ENCODE data around the gene USP49. TPM values are rescaled to one million over a fixed set of nuclear protein-coding genes. Genes with fewer than 3 reads are reported as not detected.

USP49 gene
- total and polyA plus RNA-seq, 12 donors: 0.58 to 2.0 (median 1.7) TPM

GRCh38 chr6:41787219-41787917, 107.8 kb downstream of the USP49 start, which contains the start of gene TOMM6:
TOMM6 (plus strand) TSS chr6:41787694; CDS start chr6:41787698, 4 bp downstream.
- Histone ChIP-seq H3K9me3 (no peaks in the 10 kb centered on the region), H3K36me3 (peaks cover 0 to 60% (median 13%) of the 10 kb centered on the region in 9 donors), H3K27ac (peak within 1 kb of the TSS; percentile 82 to 97 (median 94)), H3K4me1 (peaks cover 12 to 70% (median 46%) of the 10 kb centered on the region in 9 donors), H3K27me3 (no peaks in the 10 kb centered on the region), H3K4me3 (peak within 1 kb of the TSS; percentile 54 to 96 (median 80))
- peak; percentile 83 to 95 (median 90) for ATAC-seq
- WGBS, 2 donors: 0 to 1% methylated on average over 55 of the region's 55 CpGs
- peak; percentile 95 to 96 for DNase-seq
- peak; percentile 84 to 94 (median 91) for TF ChIP-seq CTCF (IDR thresholded peaks at IDR 0.05)
- intact Hi-C loops (cut with DNase I): loop anchor here in 7 of 10 donors (1.0 to 10.0 kb wide), 10 partner anchors 59 to 427 kb away; partner anchors contain the start of genes BYSL (in 7 of the 7), MED20 (in 7 of the 7), CCND3 (in 2 of the 7) and MRPS10 (in 2 of the 7)

GRCh38 chr6:41786451-41787218, 108.5 kb downstream of the USP49 start:
- TF ChIP-seq CTCF (IDR thresholded peaks at IDR 0.05): peak; percentile 78 to 96 (median 90)
- DNase-seq (peak; percentile 91 to 93), ATAC-seq (peak; percentile 88 to 95 (median 93))
- peak overlapping the region; percentile 82 to 97 (median 94) for H3K27ac ChIP-seq
- peak overlapping the region; percentile 54 to 96 (median 80) for H3K4me3 ChIP-seq
- no peaks in the 10 kb centered on the region for H3K27me3 ChIP-seq
- peaks cover 12 to 71% (median 49%) of the 10 kb centered on the region in 9 donors for H3K4me1 ChIP-seq
- WGBS, 2 donors: 1% methylated on average over 54 to 58 of the region's 58 CpGs
- H3K36me3 ChIP-seq: peaks cover 0 to 53% (median 7%) of the 10 kb centered on the region in 9 donors
- intact Hi-C loops (cut with DNase I): loop anchor here in 7 of 10 donors (1.0 to 10.0 kb wide), 10 partner anchors 60 to 428 kb away; partner anchors contain the start of genes BYSL (in 7 of the 7), MED20 (in 7 of the 7), CCND3 (in 2 of the 7) and MRPS10 (in 2 of the 7)
- no peaks in the 10 kb centered on the region for H3K9me3 ChIP-seq

- DNase-seq (peak in 1 of 2 donors; percentile 42), ATAC-seq (peak in 2 of 8 donors; percentile 4 to 23)
- peak overlapping the region in 9 of 10 donors; percentile 64 to 96 (median 83) for H3K4me3 ChIP-seq
- peak overlapping the region in 9 of 10 donors; percentile 90 to 97 (median 94) for H3K27ac ChIP-seq
- no peak for TF ChIP-seq CTCF (IDR thresholded peaks at IDR 0.05)
- H3K9me3 ChIP-seq: no peaks in the 10 kb centered on the region
- H3K27me3 ChIP-seq: no peaks in the 10 kb centered on the region
- H3K36me3 ChIP-seq: peaks cover 0 to 45% (median 7%) of the 10 kb centered on the region in 9 donors
- peaks cover 15 to 75% (median 57%) of the 10 kb centered on the region in 9 donors for H3K4me1 ChIP-seq
- intact Hi-C loops (cut with DNase I): loop anchor here in 7 of 10 donors (2.0 to 10.0 kb wide), 9 partner anchors 61 to 429 kb away; partner anchors contain the start of genes BYSL (in 6 of the 7), MED20 (in 6 of the 7), CCND3 (in 2 of the 7) and MRPS10 (in 2 of the 7)
- WGBS, 2 donors: 18 to 27% methylated on average over 22 to 29 of the region's 29 CpGs
Observed at GRCh38 chr6:41785689-41786450, 109.3 kb downstream of the USP49 start.

All from heart right ventricle (tissue), 16 donors.